Dedifferentiated amniotic fluid mesenchymal stem cell (primary cell): ENCODE measurements around the gene SLC9A9.

ENCODE experiments used
- DNase-seq: peaks from one replicate; pipeline ENCODE4 v3.0.0-alpha.2; 2016; ENCODE audit errors: extremely low spot score

SLC9A9 gene

DNA sequence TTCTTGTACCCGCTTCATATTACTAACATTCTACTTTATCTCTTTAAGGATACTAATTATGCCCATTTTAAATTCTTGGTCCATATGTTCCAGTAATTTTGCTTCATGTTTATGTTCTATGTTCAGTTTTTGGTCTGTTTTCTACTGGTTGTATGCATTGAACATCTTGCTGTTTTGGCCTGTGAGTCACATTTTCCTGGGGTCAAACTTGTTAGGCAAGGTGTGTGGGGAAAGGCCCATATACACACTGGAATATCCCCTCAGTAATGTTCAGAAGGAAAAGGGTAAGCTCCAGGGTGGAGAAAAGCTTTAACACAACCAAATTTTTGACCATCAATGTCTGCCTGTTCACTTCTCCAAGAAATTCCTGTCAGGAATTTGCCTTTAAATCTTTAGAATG, 337.7 kb downstream of the SLC9A9 start:
- no peak for DNase-seq

GRCh38 chr3:143507735-143508580, 340.3 kb downstream of the SLC9A9 start:
- DNase-seq, result peak; percentile 48

DNA sequence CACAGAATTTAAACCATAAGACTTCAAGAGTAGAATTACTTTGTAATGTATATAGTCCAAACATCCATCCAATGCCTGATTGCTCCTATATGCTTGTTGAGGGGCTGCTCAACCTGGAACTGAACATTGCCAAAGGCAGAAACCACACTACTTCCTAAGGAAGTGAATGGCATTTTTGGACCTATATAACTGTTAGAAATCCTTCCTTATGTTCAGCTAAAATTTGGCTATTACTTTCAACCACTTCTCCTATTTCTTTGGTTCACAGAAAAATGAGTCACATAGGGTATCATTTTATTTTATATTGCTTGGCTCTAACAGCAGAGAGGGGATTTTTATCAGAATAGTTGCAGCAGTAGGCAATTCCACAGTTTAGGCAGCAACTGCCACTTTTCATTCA, 342.1 kb downstream of the SLC9A9 start:
- DNase-seq, result no peak

DNA sequence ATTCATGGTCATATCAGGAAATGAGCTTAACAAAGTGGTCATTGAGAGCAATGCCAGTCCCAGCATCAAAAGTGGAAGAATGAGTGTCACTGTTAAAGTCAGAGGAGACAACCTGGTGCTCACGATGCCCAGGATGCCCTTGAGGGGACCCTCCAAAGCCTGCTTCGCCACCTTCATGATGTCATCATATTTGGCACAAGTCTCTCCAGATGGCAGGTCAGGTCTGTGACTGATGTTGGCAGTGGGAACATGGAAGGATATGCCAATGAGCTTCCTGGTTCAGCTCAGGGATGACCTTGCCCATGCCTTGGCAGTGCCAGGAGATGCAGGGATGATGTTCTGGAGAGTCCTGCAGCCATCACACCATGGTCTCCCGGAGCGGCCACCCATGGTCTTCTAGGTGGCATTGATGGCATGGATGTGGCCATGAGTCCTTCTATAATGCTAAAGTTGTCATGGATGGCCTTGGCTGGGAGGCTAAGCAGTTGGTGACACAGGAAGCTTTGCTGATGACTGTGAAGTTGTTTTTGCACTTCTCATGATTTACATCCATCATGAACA, 344.9 kb downstream of the SLC9A9 start:
- no peak for DNase-seq

DNA sequence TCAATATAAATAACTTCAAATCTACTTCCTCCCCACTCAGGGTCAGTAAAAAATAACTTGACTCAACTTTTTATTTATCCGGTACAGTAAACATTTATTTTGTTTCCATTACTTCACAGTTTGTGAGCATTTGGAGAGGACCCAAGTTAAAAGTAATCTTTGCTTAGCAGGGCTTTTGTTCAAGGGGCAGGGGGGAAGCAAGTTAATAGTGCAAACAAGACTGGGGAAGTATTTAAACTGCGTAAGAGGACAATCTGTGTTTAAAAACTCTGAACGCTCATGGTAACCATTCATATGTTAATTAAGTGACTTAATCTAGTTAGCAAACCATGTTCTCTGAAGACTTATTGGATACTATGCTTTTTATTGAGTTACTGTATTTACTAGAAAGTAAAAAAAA, 346.2 kb downstream of the SLC9A9 start:
- DNase-seq, result no peak

GRCh38 chr3:143497382-143497781, 350.9 kb downstream of the SLC9A9 start:
- DNase-seq, result no peak

GRCh38 chr3:143496191-143496590, 352.1 kb downstream of the SLC9A9 start:
- DNase-seq, result no peak

- DNase-seq, result no peak
Observed at GRCh38 chr3:143495527-143495926, 352.7 kb downstream of the SLC9A9 start.

DNA sequence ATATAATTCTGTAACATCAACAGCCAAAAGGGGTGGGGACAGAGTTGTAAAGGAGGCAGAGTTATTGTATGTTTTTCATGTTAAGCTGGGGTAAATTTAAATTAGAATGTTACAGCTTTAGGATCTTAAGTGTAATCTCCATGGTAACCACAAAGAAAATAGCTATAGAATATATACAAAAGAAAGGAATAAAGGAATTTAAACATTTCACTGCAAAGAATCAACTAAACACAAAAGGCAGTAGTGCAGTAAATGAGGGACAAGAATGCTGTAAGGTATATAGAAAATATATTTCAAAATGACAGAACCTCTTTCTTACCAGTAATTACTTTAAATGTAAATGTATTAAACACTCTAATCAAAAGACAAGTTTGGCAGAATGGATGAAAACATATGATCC, 361.7 kb downstream of the SLC9A9 start:
- DNase-seq, result no peak

DNA sequence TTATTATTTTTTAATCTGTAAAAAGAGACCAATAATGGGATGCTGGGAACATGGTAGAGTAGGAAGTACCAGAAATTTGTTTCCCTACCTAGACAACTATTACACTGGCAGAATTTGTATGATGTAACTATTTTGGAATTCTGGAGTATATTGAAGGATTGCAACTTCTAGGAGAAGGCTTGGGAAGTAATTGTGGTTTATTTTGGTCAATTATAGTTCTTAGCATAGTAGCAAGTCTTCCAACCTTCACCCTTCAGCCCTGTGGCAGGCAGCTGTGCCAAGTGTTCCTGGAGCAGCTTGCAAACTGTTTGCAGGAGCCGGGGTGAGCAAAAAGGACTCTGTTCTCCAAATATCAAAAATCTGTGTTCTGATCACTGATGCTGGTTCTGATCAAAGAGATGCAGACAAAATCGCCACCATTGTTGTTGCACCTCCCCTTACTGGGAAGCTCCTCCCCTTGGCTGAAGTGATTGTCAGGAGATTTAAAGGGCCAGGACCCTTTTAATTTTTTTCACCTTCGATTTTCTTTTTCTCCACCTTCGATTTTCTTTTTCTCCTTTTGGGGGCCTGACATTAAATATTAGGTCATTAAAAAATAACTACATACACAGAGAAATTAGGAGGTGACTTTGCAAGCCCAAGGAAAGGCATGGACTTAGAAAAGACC, 363.3 kb downstream of the SLC9A9 start:
- no peak for DNase-seq

DNA sequence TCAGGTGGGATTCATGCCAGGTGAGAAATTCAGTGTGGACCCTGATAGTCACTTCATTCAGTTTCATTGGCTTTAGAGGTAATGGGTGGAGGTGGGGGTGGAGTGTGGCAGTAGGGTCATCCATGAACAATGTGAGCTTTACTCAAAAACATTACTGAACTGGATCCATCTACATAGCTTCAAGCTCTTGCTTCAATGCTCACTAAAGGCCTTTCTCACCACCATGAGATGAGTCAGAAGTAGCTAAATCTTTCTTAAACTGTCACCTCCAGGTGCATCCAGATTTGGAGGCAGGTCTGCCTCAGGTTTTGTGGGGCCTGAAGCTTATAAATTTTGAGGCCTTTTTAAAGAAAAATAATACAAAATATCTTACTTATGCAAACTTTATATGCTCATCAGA, 365.1 kb downstream of the SLC9A9 start:
- no peak for DNase-seq

- no peak for DNase-seq
Observed at GRCh38 chr3:143482106-143483088, 365.9 kb downstream of the SLC9A9 start.

GRCh38 chr3:143480344-143480743, 367.9 kb downstream of the SLC9A9 start:
- no peak for DNase-seq

- DNase-seq, result no peak
Observed at GRCh38 chr3:143479727-143480126, 368.5 kb downstream of the SLC9A9 start.

GRCh38 chr3:143478115-143478693, 370.1 kb downstream of the SLC9A9 start:
- no peak for DNase-seq

DNA sequence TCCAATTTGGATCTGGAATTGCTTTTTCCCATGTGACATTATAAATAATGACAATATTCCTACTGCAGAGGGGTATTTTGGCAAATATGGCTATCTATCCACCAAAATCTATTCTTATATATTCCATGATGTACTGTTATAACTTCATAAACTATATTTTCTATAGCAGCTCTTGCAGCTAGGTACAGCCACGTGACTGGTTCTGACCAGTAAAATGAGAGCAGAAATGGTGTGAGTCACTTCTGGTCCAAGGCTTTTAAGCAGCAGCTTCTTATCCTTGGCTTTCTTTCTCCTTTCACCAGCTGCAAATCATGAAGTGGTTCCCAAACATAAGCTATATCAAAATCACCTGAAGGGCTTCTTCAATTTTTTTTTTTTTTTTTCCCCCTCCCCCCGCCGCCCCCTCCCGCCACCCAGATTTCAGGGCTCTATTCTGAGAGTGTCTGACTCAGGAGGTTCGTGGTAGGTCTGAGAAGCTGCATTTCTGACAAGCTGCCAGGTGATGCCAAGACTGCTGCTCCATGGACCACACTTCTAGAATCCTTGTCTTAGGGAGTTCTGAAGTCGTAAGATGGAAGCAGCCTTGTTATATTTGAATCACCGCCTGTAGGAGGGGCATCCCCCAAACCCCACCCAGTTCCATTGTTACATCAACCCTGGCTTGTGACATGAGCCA, 371.2 kb downstream of the SLC9A9 start:
- no peak for DNase-seq

DNA sequence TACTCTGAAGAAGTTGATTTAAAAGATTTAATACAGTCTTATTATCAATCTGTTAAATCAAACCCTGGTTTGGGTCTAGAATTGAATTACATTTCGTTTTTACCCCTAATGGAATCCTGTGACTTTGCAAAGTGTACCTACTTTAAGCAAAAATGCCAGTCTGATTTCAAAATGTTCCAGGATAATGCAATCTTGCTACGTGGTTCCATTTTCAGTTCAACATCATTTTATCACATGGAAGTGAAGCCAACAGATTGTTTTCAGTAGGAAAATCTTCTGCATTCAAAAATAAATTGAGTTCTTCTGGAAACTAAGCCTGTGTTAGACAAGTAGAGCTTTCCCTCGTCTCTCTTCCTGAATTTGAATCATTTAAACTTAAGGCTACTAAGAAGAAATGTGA, 372.3 kb downstream of the SLC9A9 start:
- DNase-seq, result no peak

- no peak for DNase-seq
Observed at GRCh38 chr3:143472731-143473523, 375.3 kb downstream of the SLC9A9 start.

- DNase-seq, result no peak
Observed at GRCh38 chr3:143471705-143472104, 376.6 kb downstream of the SLC9A9 start.

GRCh38 chr3:143469159-143469558, 379.1 kb downstream of the SLC9A9 start:
- no peak for DNase-seq
